Glomerular visceral epithelial cell (primary cell): Measurements from ENCODE around the gene NIPAL4.
A peak's percentile ranks its signal among the peaks of the same experiment; 100 is the strongest.
"Not testable (repeated sequence)": the region's sequence is repeated elsewhere in the genome, so short reads cannot be mapped to it uniquely, and the experiment has no call there.

Experiments used
- DNase-seq: peaks from one replicate; pipeline ENCODE4 v3.0.0-alpha.2; 2016; ENCODE audit errors: extremely low spot score

The NIPAL4 gene

DNA sequence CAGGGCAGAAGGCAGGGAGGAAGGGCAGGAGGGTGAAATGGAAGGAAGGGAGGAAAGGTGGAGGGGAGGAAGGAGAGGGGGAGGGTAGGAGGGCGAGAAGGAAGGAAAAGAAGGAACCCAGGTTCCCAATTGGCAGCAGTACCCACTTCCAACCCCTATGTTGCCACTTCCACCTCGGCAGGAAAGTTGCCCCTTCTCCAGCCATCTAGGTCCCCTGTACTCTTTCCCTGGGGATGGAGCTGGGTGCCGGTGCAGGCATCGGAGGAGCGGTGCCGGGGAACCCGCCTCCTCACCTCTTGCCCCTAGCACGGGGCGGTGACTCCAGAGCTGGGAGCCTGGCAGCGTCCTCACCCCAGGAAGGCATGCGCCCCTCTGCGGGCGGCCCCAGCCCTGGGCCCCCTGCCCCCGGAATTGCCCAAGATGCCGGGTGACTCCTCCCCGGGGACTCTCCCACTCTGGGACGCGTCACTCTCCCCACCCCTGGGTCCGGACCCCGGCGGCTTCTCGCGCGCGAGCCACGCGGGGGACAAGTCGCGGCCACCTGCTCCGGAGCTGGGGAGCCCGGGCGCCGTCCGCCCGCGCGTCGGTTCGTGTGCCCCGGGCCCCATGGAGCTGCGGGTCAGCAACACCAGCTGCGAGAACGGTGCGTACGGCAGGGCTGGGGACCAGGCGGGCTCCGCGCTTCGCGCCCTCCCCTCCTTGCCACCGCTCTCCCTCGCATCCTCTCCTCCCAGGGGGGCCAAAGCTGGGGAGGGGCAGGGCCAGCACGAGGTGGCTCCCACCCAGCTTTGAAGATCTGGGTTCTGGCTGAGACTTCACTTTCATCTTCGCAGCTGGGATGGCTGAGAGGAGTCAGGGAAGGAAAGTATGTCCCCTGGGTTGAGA is at the start of gene NIPAL4:
NIPAL4 (plus strand) TSS at position 499 of the 885 bp plus-strand sequence; CDS start at position 607, 108 bp downstream.
- DNase-seq, result peak; percentile 31

DNA sequence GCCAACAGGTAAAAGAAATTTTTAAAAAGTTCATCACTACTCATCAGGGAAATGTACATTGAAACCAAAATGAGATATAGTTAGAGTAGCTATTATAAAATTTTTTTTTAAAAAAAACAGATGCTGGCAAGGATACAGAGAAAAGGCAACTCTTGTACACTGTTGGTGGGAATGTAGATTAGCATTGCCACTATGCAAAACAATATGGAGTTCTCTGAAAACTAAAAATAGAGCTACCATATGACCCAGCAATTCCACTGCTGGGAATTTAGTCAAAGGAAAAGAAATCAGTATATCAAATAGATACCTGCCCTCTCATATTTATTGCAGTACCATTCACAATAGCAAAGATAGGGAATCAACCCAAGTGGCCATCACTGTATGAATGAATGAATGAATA is 44.2 kb upstream of the NIPAL4 start:
- no peak for DNase-seq

DNA sequence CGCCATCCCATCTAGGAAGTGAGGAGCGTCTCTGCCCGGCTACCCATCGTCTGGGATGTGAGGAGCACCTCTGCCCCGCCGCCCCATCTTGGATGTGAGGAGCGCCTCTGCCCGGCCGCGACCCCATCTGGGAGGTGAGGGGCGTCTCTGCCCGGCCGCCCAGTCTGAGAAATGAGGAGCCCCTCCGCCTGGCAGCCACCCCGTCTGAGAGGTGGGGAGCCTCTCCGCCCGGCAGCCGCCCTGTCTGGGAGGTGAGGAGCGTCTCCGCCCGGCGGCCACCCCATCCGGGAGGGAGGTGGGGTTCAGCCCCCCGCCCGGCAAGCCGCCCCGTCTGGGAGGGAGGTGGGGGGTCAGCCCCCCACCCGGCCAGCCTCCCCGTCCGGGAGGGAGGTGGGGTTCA is 40.5 kb upstream of the NIPAL4 start:
- not testable (repeated sequence) for DNase-seq

DNA sequence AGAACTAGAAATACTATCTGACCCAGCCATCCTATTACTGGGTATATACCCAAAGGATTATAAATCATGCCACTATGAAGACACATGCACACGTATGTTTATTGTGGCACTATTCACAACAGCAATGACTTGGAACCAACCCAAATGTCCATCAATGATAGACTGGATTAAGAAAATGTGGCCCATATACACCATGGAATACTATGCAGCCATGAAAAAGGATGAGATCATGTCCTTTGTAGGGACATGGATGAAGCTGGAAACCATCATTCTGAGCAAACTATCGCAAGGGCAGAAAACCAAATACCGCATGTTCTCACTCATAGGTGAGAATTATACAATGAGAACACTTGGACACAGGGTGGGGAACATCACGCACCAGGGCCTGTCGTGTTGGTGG is 30.1 kb upstream of the NIPAL4 start:
- not testable (repeated sequence) for DNase-seq

DNA sequence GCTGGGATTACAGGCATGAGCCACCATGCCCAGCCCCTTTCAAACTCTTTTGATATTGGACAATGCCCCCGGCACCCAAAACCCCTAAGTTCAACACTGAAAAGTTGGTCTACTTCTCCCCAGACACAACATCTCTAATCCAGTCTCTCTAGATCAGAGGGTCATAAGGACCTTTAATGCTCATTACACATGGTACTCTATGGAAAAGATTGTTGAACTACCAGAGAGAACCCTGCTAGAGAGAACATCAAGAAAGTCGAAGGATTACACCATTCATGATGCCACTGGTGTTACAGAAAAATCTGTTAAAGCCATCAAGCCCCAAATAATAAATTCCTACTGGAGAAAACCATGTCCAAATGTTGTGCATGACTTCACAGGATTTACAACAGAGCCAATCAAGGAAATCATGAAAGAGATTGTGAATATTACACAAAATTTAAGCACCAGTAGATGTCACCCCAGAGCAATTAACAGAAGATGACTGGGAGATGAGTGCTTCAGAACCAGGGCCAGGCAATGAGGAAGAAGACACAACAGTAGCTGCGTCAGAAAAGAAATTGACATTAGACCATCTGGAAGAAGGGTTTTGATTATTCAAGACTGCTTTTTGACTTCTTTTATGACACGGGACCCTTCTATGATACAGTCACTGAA is 28.3 kb upstream of the NIPAL4 start:
- DNase-seq, result peak; percentile 68

- no peak for DNase-seq
Observed at GRCh38 chr5:157434096-157434495, 25.9 kb upstream of the NIPAL4 start.

DNA sequence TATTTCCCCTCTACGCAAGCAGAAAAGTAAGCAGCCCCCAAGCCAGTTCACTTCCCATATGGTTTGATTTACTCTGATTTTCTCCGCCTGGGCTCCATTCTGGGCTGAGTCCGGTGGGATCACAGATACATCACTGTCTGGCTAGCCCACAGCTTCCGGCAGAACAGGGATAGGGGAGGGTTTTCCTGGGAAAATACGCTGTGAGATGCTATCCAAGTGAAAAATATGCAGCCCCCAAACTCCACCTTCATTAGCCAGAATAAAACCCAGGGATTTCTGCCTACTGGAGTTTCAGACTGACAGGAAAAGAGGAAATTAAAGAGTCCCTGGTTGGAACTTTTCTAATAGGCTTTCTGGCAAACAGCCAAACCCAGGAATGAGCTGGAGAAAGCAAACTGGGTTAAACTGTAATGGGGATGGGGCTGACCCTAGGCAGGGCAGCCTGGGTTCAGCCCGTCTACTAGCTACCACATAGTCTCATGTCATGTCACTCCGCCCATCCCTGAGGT is 16.9 kb upstream of the NIPAL4 start:
- DNase-seq, result peak; percentile 62

DNA sequence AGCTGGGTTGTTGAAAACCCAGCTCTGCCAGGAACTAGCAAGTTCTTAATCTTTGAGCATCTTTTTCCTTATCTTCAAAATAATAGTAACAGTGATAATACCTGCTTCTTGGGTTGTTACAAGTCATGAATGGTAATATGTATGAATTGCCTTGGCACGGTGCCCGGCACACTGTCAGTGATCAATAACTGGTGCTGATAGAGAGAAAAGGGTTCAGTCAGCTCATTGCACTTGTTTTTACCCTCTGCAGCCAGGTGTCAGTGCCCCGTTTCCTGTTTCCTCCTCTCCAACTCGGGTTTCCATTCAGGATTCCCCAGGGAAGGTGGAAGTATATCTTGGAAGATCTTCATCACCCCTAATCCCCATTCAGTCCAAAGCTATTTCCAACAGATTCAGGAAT is 15.8 kb upstream of the NIPAL4 start:
- no peak for DNase-seq

DNA sequence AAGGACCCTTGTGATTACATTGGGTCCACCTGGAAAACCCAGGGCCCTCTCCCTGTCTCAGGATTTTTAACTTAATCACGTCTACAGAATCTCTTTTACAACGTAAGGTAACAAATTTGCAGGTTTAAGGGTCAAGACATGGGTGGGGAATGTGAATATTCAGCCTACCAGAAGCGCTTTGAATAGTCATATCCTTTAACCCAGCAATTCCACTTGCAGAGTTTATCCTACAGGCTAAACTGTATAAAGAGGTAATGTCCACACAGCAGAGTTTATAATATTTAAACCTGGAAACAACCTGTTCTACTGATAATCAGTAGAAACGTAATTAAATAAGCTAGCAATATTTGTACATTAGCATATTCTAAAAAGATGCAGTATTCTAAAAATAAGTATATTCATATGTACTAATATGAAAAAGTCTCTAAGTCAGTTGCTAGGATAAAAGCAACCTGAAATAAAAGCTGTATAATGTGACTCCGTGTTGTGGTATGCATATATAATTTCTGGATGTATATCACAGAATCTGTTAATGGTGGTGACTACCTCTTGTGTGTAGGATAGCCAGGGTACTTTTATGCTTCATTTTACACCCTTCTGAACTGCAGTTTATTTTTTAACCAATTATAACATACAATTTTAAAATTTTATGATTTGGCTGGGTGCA is 14.1 kb upstream of the NIPAL4 start:
- no peak for DNase-seq

DNA sequence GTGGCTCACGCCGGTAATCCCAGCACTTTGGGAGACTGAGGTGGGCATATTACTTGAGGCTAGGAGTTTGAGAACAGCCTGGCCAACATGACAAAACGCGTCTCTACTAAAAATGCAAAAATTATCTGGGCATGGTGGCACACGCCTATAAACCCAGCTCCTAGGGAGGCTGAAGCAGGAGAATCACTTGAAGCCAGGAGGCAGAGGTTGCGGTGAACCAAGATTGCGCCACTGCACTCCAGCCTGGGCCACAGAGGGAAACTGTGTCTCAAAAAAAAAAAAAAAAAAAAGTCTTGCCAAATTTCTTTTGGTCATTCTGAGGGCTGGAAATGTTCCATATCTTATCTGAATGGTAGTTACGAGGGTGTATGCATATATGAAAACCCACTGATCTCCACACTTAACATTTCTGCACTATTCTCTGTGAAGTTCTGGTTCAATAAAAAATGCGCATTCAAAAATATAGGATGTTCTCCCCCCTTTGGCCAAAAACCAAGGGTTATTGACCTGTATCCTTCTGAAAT is 13.5 kb upstream of the NIPAL4 start:
- no peak for DNase-seq

DNA sequence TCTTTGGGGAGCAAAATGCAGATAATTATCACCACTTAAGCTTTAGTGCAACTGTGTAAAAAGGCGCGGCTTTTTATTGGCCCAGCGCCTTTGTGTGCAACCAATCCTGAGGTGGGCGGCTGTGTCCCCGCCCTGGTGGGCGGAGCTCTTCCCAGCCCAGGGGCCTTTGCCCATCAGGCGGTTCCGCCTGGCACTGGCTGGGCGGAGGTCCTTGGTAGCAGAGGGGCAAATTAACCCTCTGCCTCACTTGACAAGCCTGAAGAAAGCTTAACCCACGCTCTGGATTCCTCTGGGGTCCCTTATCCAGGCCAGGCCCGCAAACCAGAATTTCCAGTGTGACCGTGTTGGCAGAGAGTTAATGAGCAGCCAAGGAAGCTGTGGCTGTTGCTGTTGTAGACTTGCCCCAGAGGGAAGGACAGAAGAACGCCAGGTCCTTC is 12.8 kb upstream of the NIPAL4 start:
- no peak for DNase-seq

GRCh38 chr5:157449011-157449723 is 10.8 kb upstream of the NIPAL4 start:
- DNase-seq, result no peak

DNA sequence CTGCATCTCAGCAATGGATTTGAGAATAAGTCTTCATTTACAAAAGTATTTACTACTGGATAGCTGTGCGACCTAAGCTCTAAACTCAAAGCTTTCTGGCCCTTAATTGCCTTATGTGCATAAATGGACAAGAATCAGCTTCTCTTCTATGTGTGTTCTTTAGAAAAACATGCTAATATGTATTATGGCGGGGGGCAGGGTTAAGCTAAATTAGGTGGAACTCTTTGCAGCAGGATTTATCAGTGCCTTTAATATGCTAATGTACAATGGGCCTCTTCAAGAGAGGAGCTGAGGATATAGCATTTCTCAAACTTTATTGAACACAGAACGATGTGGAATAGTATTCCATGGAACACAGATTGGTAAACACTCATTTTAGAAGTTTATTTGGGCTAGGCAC is 10.0 kb upstream of the NIPAL4 start:
- DNase-seq, result no peak

- DNase-seq, result no peak
Observed at GRCh38 chr5:157451806-157452205, 8.2 kb upstream of the NIPAL4 start.

- no peak for DNase-seq
Observed at GRCh38 chr5:157454273-157454672, 5.7 kb upstream of the NIPAL4 start.

- no peak for DNase-seq
Observed at GRCh38 chr5:157455057-157455456, 5.0 kb upstream of the NIPAL4 start.

DNA sequence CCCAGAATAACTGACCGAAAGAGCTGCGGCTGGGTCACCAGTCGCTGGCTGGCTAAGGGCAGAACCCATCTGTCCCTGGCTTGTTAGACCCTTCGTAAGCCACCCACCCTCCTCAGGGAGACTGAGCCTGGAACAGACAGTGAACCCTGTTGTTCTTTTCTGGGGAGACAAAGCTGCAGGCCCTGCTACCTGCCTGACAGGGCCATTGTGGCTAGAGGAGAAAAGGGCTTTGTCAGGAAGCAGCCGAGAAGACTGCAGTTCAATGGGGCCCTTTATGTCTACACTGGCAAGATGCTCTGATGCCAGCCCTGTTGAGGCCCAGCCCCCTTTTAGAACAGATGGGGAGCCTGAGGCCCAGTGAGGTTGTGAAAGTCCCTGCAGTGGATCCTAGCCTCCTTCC is 3.7 kb upstream of the NIPAL4 start:
- DNase-seq, result no peak

- no peak for DNase-seq
Observed at GRCh38 chr5:157457391-157457790, 2.6 kb upstream of the NIPAL4 start.

DNA sequence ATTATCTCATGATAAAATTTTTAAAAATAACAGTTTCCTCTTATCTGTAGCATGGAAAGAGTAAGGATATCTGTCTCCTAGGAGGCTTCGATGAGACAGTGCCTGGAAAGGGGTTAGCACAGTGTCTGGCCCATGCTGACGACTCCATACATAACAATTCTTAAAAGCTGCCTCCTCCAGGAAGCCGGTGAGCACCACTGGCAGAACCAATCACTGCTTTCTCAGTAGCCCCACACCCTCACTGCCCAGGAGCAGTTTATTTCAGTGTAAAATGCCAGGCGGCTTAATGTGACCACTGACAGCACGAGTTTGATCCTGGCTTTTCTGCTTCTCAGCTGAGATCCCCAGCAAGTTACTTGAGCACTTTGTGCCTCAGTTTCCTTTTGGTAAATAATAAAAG is 1.2 kb upstream of the NIPAL4 start:
- DNase-seq, result no peak

DNA sequence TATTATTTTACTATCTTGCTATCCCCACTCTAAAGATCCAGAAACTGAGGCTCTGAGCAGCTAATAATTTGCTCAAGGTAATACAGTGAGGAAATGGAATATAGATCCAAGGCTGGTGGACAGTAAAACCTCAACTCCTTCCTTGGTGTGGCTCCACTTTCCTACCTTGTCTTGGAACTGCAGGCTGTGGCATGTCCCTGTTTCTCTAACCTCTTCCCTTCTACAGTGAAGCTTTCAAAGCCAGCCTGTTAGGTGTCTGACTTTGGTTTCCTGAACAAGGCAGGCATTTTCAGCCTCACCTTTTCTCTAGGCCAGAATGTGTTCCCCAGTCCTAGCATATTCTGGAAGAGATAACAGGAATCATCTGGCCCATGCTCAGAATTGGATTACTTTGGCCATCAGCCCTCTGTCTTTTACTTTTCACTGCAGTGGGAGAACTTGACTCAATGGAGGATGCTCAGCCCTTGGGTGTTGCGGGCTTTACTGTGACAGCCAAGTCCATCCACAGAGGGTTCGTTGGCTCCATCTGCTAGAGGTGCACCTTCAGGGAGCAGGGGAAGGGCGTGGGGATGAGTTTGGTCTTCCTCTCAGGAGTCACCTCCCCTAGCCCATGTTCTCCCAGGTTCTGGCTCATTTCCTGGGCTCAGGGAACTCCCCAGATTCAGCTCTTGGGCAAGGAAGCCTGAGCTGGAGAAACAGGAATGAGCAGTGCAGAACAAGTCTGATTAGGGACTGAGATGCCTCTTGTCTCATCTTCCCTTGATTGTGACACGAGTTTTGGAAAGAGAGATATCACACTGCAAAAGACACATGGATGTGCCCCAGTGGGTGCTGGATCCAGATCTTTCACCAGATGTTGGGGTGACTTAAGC is 1.1 kb downstream of the NIPAL4 start:
- no peak for DNase-seq
